HG02642 (cell line): ENCODE measurements around the gene RAP1GDS1.

Source experiments
- ATAC-seq: cut with Tn5 transposase; IDR thresholded peaks from one replicate; pipeline ENCODE4 v1.9.1; 2021; ENCODE audit warnings: mild to moderate bottlenecking; ENCODE audit not compliant: unreplicated experiment, poor library complexity

The RAP1GDS1 gene

GRCh38 chr4:98260579-98261404, at the start of gene RAP1GDS1:
TSS of gene RAP1GDS1 (plus strand) at chr4:98261384. CDS start at chr4:98261566, 182 bp downstream.
- peak; percentile 87 for ATAC-seq

- no peak for ATAC-seq
Observed at GRCh38 chr4:98222306-98222705, 38.9 kb upstream of the RAP1GDS1 start.

GRCh38 chr4:98226396-98226795, 34.8 kb upstream of the RAP1GDS1 start:
- no peak for ATAC-seq

GRCh38 chr4:98230961-98231360, 30.2 kb upstream of the RAP1GDS1 start:
- ATAC-seq: no peak

GRCh38 chr4:98232202-98232601, 29.0 kb upstream of the RAP1GDS1 start:
- ATAC-seq: no peak

- no peak for ATAC-seq
Observed at GRCh38 chr4:98237204-98237603, 24.0 kb upstream of the RAP1GDS1 start.

- ATAC-seq: no peak
Observed at GRCh38 chr4:98242063-98242462, 19.1 kb upstream of the RAP1GDS1 start.

GRCh38 chr4:98242538-98242937, 18.6 kb upstream of the RAP1GDS1 start:
- ATAC-seq: no peak

- ATAC-seq: no peak
Observed at GRCh38 chr4:98245226-98245625, 16.0 kb upstream of the RAP1GDS1 start.

- no peak for ATAC-seq
Observed at GRCh38 chr4:98248934-98249333, 12.2 kb upstream of the RAP1GDS1 start.

- no peak for ATAC-seq
Observed at GRCh38 chr4:98249831-98250230, 11.4 kb upstream of the RAP1GDS1 start.

- no peak for ATAC-seq
Observed at GRCh38 chr4:98253499-98253898, 7.7 kb upstream of the RAP1GDS1 start.

GRCh38 chr4:98260047-98260578, 1.1 kb upstream of the RAP1GDS1 start:
- ATAC-seq: peak; percentile 23

GRCh38 chr4:98261405-98262291, 464 bp downstream of the RAP1GDS1 start:
- ATAC-seq: peak; percentile 23

- no peak for ATAC-seq
Observed at GRCh38 chr4:98262431-98262830, 1.2 kb downstream of the RAP1GDS1 start.

- ATAC-seq: no peak
Observed at GRCh38 chr4:98267498-98267897, 6.3 kb downstream of the RAP1GDS1 start.

- no peak for ATAC-seq
Observed at GRCh38 chr4:98275145-98275544, 14.0 kb downstream of the RAP1GDS1 start.

- ATAC-seq: no peak
Observed at GRCh38 chr4:98283219-98284189, 22.3 kb downstream of the RAP1GDS1 start.

GRCh38 chr4:98284640-98285046, 23.5 kb downstream of the RAP1GDS1 start:
- no peak for ATAC-seq

- ATAC-seq: no peak
Observed at GRCh38 chr4:98285676-98286075, 24.5 kb downstream of the RAP1GDS1 start.
